ENCODE data around the gene USP5.
A peak's percentile ranks its signal among the peaks of the same experiment; 100 is the strongest.

DNA sequence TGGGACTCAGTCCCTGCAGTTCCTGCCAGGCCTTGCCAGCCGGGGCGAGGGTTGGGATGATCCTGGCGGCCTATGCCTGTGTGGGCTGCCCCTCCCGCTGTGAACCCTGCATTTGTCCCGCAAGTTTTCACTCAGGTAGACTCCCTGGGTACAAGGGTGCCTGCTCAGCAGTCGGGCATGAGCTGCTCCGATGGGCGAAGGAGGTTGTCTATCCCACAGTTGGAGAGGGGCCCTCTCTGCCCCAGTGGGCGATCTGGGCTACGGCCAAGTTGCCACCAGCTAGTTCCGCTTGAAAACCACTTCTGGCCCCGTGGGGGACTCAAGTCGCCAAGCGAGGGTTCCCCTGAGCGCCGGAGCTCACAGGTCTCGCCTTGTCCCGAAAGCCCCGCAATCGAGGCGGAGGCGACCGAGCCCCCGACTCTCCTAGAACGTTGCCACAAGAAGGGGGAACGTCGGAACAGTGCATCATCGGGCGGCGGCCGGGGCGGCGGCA is 15.0 kb downstream of the USP5 start:
- TF ChIP-seq, protein P1, sequence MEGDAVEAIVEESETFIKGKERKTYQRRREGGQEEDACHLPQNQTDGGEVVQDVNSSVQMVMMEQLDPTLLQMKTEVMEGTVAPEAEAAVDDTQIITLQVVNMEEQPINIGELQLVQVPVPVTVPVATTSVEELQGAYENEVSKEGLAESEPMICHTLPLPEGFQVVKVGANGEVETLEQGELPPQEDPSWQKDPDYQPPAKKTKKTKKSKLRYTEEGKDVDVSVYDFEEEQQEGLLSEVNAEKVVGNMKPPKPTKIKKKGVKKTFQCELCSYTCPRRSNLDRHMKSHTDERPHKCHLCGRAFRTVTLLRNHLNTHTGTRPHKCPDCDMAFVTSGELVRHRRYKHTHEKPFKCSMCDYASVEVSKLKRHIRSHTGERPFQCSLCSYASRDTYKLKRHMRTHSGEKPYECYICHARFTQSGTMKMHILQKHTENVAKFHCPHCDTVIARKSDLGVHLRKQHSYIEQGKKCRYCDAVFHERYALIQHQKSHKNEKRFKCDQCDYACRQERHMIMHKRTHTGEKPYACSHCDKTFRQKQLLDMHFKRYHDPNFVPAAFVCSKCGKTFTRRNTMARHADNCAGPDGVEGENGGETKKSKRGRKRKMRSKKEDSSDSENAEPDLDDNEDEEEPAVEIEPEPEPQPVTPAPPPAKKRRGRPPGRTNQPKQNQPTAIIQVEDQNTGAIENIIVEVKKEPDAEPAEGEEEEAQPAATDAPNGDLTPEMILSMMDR (IDR thresholded peaks at IDR 0.05): no peak
- TF ChIP-seq EZH2 (IDR thresholded peaks at IDR 0.05) (no peak), EZH2phosphoT487 (IDR thresholded peaks at IDR 0.05) (peak; percentile 16)

Measured in neural progenitor cell (in vitro differentiated cells).